Measurements from ENCODE around the gene TTC34. TPM values are rescaled to one million over a fixed set of nuclear protein-coding genes. Genes with fewer than 3 reads are reported as not detected.
"Not testable (repeated sequence)": the region's sequence is repeated elsewhere in the genome, so short reads cannot be mapped to it uniquely, and the experiment has no call there.

The TTC34 gene
- total RNA-seq, 2 experiments from 2014 or later = 2.7 to 2.8 TPM

- no peak for ATAC-seq (ENCODE audit: low read depth)
- no peak for DNase-seq
- no peak within 1 kb of the TSS for H3K4me3 Mint-ChIP-seq
- peaks cover 6% of the 10 kb centered on the region for H3K36me3 Mint-ChIP-seq
- peaks cover 2% of the 10 kb centered on the region for H3K4me1 Mint-ChIP-seq
- H3K27ac Mint-ChIP-seq = no peak within 1 kb of the TSS
- peaks cover 23% of the 10 kb centered on the region for H3K27me3 Mint-ChIP-seq
- H3K9me3 Mint-ChIP-seq = peaks cover 22% of the 10 kb centered on the region
- POLR2A ChIA-PET = no interaction called here
Observed at GRCh38 chr1:2632561-2633361, 168.7 kb downstream of the TTC34 start, which contains the start of gene MMEL1. TSS of gene MMEL1 (minus strand) at chr1:2633016. CDS start at chr1:2629484, 3,532 bp downstream.

DNA sequence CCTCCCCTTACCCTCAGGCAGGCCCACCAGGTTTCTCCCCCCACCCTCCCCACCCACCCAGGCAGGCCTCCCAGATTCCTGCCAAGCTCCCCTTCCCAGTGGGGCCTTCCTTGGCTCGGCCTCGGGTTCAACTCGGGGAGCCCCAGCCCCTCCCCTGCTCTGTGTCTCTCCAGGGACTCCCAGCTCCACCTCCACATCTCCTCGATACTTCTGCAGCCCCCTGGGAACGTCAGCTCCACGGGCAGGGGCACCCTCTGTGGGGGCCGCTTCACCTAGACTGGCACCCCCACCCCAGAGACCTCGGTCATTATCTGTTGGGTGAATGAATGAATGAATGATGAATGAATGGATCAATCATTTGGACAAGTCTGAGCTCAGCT is 169.5 kb downstream of the TTC34 start:
- peaks cover 26% of the 10 kb centered on the region for H3K27me3 Mint-ChIP-seq
- H3K4me1 Mint-ChIP-seq = peaks cover 2% of the 10 kb centered on the region
- POLR2A ChIA-PET = no interaction called here
- H3K9me3 Mint-ChIP-seq = peaks cover 19% of the 10 kb centered on the region
- DNase-seq = no peak
- no peak for ATAC-seq (ENCODE audit: low read depth)
- peaks cover 3% of the 10 kb centered on the region for H3K36me3 Mint-ChIP-seq
- no peak overlapping the region for H3K4me3 Mint-ChIP-seq
- H3K27ac Mint-ChIP-seq = no peak overlapping the region

DNA sequence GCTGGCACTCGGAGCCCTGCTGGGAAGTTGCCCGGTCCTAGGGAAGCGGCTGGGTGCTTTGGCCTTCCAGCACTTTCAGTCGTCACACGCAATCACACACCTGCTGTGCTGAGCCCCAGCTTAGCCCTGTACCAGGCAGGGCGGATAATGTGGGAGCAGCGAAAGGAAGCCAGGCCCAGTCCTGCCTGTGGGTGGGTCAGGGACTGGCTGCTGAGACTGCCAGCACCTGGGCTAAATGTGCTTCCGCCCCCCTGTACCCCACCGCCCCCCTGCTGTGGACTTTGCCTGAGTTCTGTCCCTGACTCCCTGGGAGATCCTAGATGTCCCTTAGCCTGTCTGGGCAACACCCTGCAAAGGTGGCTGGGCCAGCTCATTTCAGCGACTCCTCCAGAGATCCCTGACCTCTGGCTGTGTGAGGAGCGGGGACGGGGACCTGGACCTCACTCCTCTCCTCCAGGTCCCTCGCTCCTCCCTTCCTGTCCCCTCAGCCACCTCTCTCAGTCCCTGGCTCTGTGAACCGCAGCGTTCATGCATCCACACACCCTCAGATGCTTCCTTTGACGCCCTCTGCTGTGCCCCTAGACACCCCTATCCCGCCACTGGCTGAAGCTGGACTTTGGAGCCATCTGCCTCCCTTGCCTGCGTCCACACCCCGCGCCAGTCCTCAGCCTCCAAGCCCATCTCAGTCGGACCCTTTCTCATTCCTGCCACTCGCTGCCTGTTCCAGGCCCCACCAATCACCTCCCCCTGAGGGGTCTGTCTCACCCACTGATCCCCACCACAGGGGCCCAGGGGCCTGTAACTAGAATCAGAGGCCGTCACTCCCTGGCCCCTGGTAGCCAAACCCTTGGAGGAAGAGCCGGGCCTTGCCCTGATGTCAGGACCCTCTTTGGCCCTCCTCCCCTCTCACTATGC is 170.1 kb downstream of the TTC34 start:
- H3K9me3 Mint-ChIP-seq = peaks cover 14% of the 10 kb centered on the region
- peaks cover 2% of the 10 kb centered on the region for H3K36me3 Mint-ChIP-seq
- peaks cover 30% of the 10 kb centered on the region for H3K27me3 Mint-ChIP-seq
- no peak overlapping the region for H3K27ac Mint-ChIP-seq
- POLR2A ChIA-PET = no interaction called here
- H3K4me3 Mint-ChIP-seq = no peak overlapping the region
- ATAC-seq (ENCODE audit: low read depth) = no peak
- no peak for DNase-seq
- peaks cover 1% of the 10 kb centered on the region for H3K4me1 Mint-ChIP-seq

DNA sequence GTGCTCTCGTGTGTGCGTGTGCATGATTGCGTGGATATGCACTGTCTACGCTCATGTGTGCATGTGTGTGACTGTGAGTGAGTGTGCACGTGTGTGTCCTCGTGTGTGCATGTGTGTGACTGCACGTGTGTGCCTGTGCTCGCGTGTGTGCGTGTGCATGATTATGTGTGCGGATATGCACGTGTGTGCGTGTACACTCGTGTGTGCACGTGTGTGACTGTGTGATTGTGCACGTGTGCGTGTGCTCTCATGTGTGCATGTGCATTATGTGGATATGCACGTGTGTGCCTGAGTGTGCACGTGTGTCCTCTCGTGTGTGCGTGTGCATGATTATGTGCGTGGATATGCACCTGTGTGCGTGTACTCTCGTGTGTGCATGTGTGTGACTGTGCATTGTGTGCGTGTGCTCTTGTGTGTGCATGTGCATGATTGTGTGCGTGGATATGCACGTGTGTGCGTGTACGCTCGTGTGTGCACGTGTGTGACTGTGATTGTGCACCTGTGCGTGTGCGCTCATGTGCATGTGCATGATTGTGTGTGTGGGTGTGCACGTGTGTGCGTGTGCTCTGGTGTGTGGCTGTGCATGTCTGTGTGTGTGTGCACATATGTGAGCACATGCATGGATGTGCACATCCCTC is 170.9 kb downstream of the TTC34 start:
- H3K36me3 Mint-ChIP-seq = peaks cover 2% of the 10 kb centered on the region
- H3K27ac Mint-ChIP-seq = no peak overlapping the region
- DNase-seq (no peak), ATAC-seq (ENCODE audit: low read depth) (no peak)
- POLR2A ChIA-PET = interaction anchor here (1.0 kb wide), 1 partner anchor 43 kb away, joined by 3 read pairs; no protein-coding TSS in a partner anchor
- H3K4me1 Mint-ChIP-seq = peaks cover 1% of the 10 kb centered on the region
- peaks cover 38% of the 10 kb centered on the region for H3K27me3 Mint-ChIP-seq
- peaks cover 9% of the 10 kb centered on the region for H3K9me3 Mint-ChIP-seq
- H3K4me3 Mint-ChIP-seq = no peak overlapping the region

DNA sequence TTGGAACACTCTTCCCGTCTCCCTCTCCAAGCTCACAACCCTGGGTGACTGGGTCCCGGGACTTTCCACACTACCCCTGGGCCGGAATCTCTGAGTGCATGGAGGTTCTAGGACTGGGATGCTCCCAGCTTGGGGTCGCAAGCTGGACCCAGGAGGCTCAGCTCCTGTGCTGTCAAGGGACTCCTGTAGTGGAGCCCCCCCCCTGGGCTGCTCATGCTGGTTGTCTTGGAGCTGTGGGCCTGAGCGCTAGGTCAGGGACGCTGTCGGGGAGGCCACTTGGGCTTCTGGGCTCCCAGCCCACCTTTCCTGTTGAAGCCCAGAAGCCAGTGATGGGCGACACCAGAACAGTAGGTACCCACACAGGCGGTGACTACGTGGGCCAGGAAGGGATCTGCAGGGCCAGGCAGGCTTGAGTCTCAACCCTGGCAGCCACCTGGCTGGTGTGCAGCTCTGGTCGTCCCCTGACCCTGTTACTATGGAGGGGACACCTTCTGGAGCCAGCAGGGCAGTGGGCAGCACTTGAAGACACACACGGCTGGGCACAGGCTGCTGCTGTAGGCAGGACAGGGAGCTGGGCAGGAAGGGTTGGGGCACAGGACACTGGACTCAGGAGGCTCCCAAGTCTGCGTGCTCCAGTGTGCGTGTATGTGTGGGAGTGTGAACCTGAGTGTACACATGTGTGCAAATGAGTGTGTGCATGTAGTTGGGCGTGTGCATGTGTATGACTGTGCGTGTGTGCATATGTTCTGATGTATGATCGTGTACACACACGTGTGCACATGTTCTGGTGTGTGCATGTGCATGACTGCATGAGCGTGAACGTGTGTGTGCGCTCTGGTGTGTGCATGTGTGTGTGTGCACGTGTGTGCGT is 171.6 kb downstream of the TTC34 start:
- no peak for ATAC-seq (ENCODE audit: low read depth)
- H3K27ac Mint-ChIP-seq = no peak overlapping the region
- POLR2A ChIA-PET = interaction anchor here (1.0 kb wide), 1 partner anchor 42 kb away, joined by 3 read pairs; no protein-coding TSS in a partner anchor

GRCh38 chr1:2628933-2629626 is 172.4 kb downstream of the TTC34 start:
- peaks cover 9% of the 10 kb centered on the region for H3K9me3 Mint-ChIP-seq
- H3K27me3 Mint-ChIP-seq = peaks cover 39% of the 10 kb centered on the region
- no peak for ATAC-seq (ENCODE audit: low read depth)
- no peak overlapping the region for H3K4me3 Mint-ChIP-seq
- no peak for DNase-seq
- POLR2A ChIA-PET = no interaction called here
- H3K36me3 Mint-ChIP-seq = peaks cover 2% of the 10 kb centered on the region
- no peak overlapping the region for H3K27ac Mint-ChIP-seq
- peaks cover 1% of the 10 kb centered on the region for H3K4me1 Mint-ChIP-seq

More for the DNA sequence above, 171.6 kb downstream of the TTC34 start:
- no peak overlapping the region for H3K4me3 Mint-ChIP-seq
- H3K27me3 Mint-ChIP-seq = peaks cover 39% of the 10 kb centered on the region
- no peak for DNase-seq
- peaks cover 1% of the 10 kb centered on the region for H3K4me1 Mint-ChIP-seq
- H3K9me3 Mint-ChIP-seq = peaks cover 9% of the 10 kb centered on the region
- H3K36me3 Mint-ChIP-seq = peaks cover 2% of the 10 kb centered on the region

DNA sequence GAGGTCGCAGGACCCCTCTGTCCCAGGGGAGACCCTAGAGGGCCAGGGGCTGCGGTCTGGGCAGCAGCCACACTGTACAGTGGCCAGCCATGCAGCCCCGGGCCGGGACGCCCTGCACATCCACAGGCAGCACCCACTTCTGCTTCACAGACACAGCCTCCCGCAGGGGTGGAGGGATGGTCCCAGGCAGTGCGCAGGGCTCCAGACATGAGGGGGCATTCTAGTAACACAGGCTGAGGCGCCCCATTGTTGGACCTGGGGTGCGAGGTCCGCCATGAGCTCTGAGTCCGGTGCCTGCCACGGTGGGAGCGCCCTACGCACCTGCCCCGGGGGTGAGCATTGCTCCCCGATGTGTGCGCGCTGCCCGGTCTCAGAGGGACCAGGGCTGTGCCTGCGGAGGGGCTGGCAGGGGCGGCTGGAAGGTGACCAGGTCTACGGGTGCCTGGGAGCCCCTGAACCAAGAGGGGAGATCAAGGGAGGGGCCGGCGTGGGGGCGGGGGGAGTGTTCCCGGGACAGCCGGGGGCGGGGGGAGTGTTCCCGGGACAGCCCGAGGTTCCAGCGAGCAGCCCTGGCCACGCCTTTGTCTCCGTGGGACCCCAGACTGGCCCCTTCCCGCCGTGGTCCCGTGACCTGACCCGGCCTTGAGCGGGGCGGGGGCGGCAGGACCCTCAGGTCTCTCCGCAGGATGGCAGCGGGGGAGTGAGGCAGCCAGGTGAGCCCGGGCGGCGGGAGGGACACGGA is 173.1 kb downstream of the TTC34 start:
- Mint-ChIP-seq H3K27ac (no peak overlapping the region), H3K36me3 (peaks cover 2% of the 10 kb centered on the region), H3K4me3 (no peak overlapping the region), H3K27me3 (peaks cover 39% of the 10 kb centered on the region), H3K4me1 (peaks cover 1% of the 10 kb centered on the region), H3K9me3 (peaks cover 9% of the 10 kb centered on the region)
- DNase-seq (no peak), ATAC-seq (ENCODE audit: low read depth) (no peak)
- POLR2A ChIA-PET = no interaction called here

DNA sequence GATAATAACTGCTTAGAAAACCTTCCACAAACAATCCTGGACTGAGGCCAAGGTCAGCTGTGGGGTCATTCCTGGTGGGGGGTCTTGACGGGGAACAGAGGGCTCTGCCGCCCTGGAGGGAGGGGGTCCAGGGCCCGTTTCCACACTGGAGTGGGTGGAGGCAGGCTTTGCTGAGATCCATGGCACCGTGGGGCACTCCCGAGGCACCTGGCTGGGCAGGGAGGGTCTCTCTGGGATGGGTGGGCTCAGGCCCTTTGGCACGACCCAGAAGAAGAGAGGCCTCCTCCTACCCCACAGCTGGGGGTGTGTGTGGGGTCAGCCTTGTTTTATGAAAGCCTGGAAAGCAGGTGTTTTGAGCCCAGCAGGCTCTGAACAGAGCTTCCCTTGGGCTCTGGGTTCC is 173.7 kb downstream of the TTC34 start:
- Mint-ChIP-seq H3K4me1 (peaks cover 1% of the 10 kb centered on the region), H3K4me3 (no peak overlapping the region), H3K27me3 (peaks cover 39% of the 10 kb centered on the region), H3K27ac (no peak overlapping the region), H3K36me3 (peaks cover 2% of the 10 kb centered on the region), H3K9me3 (peaks cover 9% of the 10 kb centered on the region)
- DNase-seq = no peak
- POLR2A ChIA-PET = no interaction called here
- no peak for ATAC-seq (ENCODE audit: low read depth)

GRCh38 chr1:2625748-2626147 is 175.7 kb downstream of the TTC34 start:
- H3K4me1 Mint-ChIP-seq; POLR2A ChIA-PET; H3K36me3 Mint-ChIP-seq; H3K27ac Mint-ChIP-seq; ATAC-seq (ENCODE audit: low read depth); DNase-seq; H3K4me3 Mint-ChIP-seq: not testable (repeated sequence)
- peaks cover 35% of the 10 kb centered on the region for H3K27me3 Mint-ChIP-seq
- H3K9me3 Mint-ChIP-seq = peaks cover 10% of the 10 kb centered on the region

DNA sequence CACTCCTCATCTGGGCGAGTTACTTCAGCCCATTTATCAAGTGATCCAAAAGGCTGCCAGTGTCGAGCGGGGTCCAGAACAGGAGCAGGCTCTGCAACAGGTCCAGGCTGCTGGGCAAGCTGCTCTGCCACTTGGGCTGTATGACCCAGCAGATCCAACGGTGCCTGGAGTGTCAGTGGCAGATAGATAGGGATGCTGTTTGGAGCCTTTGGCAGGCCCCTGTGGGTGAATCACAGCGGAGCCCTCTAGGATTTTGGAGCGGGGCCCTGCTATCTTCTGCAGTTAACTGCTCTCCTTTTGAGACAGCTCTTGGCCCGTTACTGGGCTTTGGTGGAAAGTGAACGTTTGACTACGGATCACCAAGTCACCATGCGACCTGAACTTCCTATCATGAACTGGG is 176.2 kb downstream of the TTC34 start:
- DNase-seq = no peak
- ATAC-seq (ENCODE audit: low read depth) = no peak
- no peak overlapping the region for H3K4me3 Mint-ChIP-seq
- POLR2A ChIA-PET = no interaction called here
- no peak overlapping the region for H3K27ac Mint-ChIP-seq
- peaks cover 33% of the 10 kb centered on the region for H3K27me3 Mint-ChIP-seq
- H3K4me1 Mint-ChIP-seq = no peaks in the 10 kb centered on the region
- peaks cover 7% of the 10 kb centered on the region for H3K9me3 Mint-ChIP-seq
- no peaks in the 10 kb centered on the region for H3K36me3 Mint-ChIP-seq

GRCh38 chr1:2624735-2625300 is 176.7 kb downstream of the TTC34 start:
- Mint-ChIP-seq H3K27me3 (peaks cover 29% of the 10 kb centered on the region), H3K9me3 (peaks cover 5% of the 10 kb centered on the region), H3K36me3 (no peaks in the 10 kb centered on the region), H3K27ac (no peak overlapping the region), H3K4me1 (no peaks in the 10 kb centered on the region), H3K4me3 (no peak overlapping the region)
- POLR2A ChIA-PET = no interaction called here
- ATAC-seq (ENCODE audit: low read depth) (no peak), DNase-seq (no peak)

Measured in activated naive CD8-positive, alpha-beta T cell treated with anti-CD3 and anti-CD28 coated beads, Interleukin-2, amount 10 ng/mL, durations not matched to agents 7 days and 5 days (primary cell).